Fibroblast of mammary gland (primary cell): ENCODE data around the gene CFAP251.

ENCODE experiments used
- DNase-seq: peaks from one replicate; pipeline ENCODE4 v3.0.0-alpha.2; 2010; ENCODE audit warnings: low read depth
- H3K4me3 ChIP-seq: 2 replicates; pipeline ENCODE4 v1.5.1; 2011; ENCODE audit warnings: low read depth, mild to moderate bottlenecking, low read length, moderate library complexity; ENCODE audit not compliant: control insufficient read depth
- TF ChIP-seq, protein P1 (sequence below): conservative IDR thresholded peaks from 2 replicates; pipeline ENCODE4 v1.5.1; 2011; ENCODE audit warnings: low read depth, low read length, inconsistent platforms; ENCODE audit not compliant: control insufficient read depth, insufficient read depth

CFAP251 gene

DNA sequence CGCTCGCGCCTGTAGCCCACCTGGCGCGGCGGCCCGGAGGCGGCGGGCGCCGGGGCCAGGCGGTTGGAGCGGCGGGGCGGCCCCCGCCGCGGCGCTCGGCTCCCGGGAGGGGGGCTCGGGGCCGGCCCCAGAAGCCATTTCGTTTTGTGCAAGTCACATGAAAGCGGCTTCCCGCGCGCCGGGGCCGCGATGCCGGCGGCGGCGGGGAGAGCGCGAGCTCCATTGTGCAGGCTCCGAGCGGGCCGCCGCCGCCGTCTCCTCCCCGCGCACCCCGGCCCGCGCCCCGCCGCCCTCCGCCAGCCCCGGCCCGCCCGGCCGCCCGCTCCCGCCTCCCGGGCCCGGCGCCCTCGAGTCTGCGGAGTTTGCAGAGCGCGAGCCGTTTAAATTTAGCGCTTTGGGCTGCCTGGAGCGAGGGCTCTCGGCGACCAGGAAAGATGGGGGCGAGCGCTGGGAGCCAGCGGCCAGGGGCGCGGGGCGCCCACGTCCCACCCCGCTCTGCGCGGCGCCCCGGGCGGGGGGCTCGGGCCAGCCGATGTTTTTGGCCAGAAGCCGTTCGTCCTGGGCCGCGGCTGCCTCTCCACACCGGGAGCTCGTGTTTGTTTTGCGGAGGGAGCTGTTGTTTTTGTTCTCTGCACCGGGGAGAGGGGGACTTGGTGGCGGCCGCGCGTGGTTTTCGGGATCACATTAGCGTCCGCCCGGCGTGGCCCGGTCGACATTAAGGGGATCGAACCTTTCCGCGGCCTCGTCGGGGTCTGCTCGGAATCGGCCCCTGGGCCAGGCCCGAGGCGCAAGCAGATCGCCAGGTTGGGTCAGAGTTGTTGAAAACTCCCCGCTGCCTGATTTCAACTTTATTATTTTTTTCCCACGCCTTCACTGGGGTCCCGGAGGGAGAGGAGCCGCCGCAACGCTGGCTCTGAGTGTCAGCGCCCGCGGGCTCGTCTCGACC is 104.3 kb downstream of the CFAP251 start:
- TF ChIP-seq, protein P1, sequence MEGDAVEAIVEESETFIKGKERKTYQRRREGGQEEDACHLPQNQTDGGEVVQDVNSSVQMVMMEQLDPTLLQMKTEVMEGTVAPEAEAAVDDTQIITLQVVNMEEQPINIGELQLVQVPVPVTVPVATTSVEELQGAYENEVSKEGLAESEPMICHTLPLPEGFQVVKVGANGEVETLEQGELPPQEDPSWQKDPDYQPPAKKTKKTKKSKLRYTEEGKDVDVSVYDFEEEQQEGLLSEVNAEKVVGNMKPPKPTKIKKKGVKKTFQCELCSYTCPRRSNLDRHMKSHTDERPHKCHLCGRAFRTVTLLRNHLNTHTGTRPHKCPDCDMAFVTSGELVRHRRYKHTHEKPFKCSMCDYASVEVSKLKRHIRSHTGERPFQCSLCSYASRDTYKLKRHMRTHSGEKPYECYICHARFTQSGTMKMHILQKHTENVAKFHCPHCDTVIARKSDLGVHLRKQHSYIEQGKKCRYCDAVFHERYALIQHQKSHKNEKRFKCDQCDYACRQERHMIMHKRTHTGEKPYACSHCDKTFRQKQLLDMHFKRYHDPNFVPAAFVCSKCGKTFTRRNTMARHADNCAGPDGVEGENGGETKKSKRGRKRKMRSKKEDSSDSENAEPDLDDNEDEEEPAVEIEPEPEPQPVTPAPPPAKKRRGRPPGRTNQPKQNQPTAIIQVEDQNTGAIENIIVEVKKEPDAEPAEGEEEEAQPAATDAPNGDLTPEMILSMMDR, result no peak
- no peak for DNase-seq
- H3K4me3 ChIP-seq, result peak overlapping the region; percentile 53

DNA sequence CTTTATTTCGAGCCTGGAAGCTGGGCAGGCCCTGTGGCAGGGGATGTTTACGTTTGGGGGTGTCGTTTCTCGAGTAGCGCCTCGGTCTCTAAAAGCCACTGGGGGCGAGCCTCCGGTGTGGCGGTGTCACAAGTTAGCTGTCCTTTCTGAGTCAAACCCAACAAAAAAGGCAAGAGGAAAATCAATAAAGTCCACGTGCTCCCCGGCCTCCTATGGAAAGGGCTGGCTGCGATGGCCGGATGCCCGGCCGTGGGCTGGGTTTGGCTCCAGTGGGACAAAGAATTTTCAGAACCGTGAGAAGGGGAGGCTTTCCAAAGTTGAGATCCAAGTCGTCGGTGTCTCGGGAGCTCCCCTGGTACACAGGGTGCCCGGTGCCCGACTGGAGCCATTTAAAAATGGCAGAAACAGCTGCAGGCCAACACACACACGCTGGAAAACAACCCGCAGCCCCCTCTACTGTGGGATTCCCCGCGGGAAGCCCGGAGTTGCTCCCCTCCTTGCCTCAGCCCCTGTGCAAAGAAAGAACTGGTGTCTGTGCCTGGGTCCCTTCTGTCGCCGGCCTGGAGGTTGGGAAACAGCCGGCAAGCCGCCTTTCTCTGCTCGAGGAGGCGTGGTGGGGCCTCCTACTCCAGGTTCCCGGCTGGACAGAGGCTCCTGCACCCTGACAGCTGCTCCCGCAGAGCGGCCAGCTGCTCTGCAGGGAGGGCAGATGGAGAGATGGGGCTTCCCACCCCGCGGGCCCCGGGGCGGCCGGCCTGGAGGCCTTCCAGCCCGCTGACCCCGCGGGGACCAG is 105.1 kb downstream of the CFAP251 start:
- H3K4me3 ChIP-seq, result peak overlapping the region; percentile 53
- TF ChIP-seq, protein P1, result no peak
- DNase-seq, result peak; percentile 72

DNA sequence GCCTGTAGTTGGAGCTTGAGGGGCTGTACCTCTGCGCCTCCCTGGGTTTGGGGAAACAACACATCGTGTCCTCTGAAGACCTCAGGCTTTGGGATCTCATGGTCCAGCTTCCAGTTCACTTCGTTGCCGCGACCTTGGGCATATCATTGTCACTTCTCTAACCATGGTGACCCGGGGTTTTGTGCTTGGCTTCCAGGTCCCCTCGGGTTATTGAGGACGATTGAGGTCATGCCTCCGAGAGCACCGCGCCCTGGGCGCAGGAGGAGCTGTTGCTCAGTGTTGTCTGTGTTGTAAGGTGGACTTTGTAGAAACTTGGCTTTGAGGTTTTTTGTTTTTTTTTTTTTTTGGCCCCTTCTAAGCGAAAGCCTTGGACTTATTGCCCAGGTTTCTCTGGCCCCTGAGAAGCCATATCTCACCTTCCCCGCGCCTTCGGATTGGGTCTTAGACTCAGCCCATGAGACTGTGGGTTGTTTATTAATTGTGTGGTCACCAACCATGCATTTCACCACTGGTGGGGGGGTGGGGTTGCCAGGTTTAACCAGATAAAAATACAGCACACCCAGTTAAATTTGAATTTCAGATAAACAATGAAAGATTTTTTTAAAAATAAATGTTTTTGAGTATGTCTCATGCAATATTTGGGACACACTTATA is 105.9 kb downstream of the CFAP251 start:
- no peak overlapping the region for H3K4me3 ChIP-seq
- no peak for DNase-seq
- TF ChIP-seq, protein P1, result no peak

DNA sequence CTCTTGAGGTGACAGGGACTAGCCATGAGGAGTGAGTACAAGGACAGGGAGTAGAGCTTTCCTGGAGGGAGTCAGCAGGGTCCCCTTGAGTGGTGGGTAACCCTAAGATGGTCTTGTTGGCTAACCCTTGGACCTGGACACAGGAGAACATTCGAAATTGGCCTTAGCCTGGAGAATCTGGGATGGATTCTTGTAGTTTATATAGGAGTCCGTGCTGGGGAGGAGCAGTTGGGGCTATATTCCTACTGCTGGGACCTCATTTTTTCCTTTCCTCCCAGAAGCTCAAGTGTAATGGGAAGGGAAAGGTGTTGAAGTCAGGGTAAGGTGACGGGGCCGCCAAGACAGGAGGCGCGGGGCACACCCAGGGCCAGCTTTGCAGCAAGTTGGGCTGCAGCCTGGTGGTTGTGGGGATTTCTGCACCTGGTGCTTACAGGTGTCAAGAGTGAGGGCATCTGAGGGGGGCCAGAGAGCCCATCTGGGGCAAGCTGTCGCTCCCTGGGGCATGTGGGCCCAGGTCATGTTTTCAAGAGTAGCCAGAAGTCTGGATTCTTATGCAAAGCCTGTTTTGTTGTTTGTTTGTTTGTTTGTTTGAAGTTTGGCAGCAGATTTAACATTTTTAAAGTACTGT is 108.4 kb downstream of the CFAP251 start:
- H3K4me3 ChIP-seq, result no peak overlapping the region
- no peak for DNase-seq
- TF ChIP-seq, protein P1, result no peak

DNA sequence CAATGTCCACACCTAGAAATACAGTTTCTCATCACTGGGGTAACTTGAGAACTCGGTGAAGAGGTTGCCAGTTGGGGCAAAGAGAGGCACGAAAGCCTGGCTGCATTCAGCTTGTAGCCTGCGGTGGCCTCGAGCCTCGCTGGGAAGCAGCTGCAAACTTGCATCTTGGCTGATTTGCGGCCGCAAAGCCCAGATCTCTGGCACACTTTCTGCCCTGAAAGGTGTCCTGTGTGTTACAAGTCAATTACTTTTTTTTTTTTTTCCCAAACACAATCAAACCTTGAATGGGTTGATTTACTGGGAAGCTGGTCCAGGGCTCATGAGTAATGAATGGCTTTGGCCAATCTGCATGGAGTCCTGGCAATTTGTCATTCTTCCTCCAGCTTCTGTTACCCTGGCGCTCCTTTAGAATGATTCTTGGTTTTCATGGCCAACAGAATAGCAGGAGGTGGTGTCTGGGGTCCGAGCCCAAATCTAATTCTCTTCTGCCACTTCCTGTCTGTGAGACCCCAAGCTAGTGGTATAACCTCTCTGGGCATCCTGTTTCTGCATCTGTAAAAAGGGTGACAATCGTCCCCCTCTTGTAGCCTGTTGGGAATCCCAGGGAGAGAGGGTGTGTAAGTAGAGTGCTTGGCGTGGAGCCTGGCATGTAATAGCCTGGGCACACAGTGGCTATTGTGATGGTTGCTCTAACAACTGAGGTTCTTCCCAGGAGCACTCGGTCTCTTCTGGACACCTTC is 109.9 kb downstream of the CFAP251 start:
- DNase-seq, result peak; percentile 44
- H3K4me3 ChIP-seq, result no peak overlapping the region
- TF ChIP-seq, protein P1, result no peak
